Keratinocyte (primary cell): ENCODE results near the gene GIPC1.

Experiments used
- CTCF ChIP-seq, 3 experiments: IDR thresholded peaks in 1 of 3; conservative IDR thresholded peaks in 1 of 3; optimal IDR thresholded peaks in 1 of 3; 2 replicates in 2 of 3; 3 replicates in 1 of 3; pipeline versions ENCODE3 to v1.5.1; 2011; ENCODE audit warnings: low read length in 3 of 3, mild to moderate bottlenecking in 3 of 3, moderate library complexity in 2 of 3, control low read depth in 1 of 3, inconsistent platforms in 1 of 3; ENCODE audit not compliant: insufficient read depth in 2 of 3; ENCODE audit errors: extremely low read depth in 1 of 3
- EZH2 ChIP-seq: IDR thresholded peaks from one replicate; pipeline ENCODE4 v1.6.1; 2012; ENCODE audit warnings: inconsistent platforms, mild to moderate bottlenecking, low read length, moderate library complexity

- TF ChIP-seq CTCF (optimal IDR thresholded peaks at IDR 0.05 in 1 of 3, IDR thresholded peaks at IDR 0.05 in 1 of 3, conservative IDR thresholded peaks at IDR 0.05 in 1 of 3; ENCODE audit: extremely low read depth in 1 of 3, insufficient read depth in 2 of 3, low read length in 3 of 3) (no peak), EZH2 (no peak)
These were observed 15.3 kb upstream of the GIPC1 start for GRCh38 chr19:14511229-14511593.
